SU-DHL-6 (cell line): Measurements from ENCODE around the gene TMEM167A.

ENCODE experiments used
- CTCF ChIP-seq: fragments of 200-600 bp; sonication (generic); IDR thresholded peaks from one replicate; pipeline ENCODE4 v1.5.1; 2017; ENCODE audit warnings: antibody characterized with exemption, mild to moderate bottlenecking, low read length, moderate library complexity; ENCODE audit not compliant: insufficient read depth, poor library complexity, severe bottlenecking
- EZH2phosphoT487 ChIP-seq: fragments of 200-600 bp; sonication (generic), shearing (Covaris generic); conservative IDR thresholded peaks from 2 replicates; pipeline ENCODE4 v1.6.1; 2018; ENCODE audit warnings: mild to moderate bottlenecking, antibody characterized with exemption, low read length, moderate library complexity, mixed read lengths

- no peak for TF ChIP-seq CTCF
- TF ChIP-seq EZH2phosphoT487, result no peak
Measured at GRCh38 chr5:83011985-83012384, 65.2 kb downstream of the TMEM167A start.
